ENCODE results near the gene DUSP10. TPM values are rescaled to one million over a fixed set of nuclear protein-coding genes. Genes with fewer than 3 reads are reported as not detected.
A peak's percentile ranks its signal among the peaks of the same experiment; 100 is the strongest.

The DUSP10 gene
- total RNA-seq, 1 experiment from 2014 or later, result 43.7 TPM

DNA sequence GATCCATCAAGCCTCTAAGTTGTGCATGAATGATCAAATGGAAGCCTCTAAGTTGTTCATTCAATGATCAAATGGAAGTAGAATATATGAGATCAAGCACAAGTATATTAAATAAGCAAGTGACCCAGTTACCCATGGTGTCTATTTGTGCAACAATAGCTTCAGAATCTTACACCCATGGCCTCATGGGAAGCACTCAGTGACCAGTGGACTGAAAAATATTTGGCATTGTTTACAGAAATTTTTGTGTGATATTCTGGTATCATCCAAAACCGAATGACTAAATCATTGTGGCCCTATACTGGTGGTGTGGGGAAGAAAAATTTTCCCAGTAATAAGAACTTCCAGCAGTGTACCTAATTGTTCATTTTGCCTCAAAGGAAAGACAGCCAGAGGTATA is 46.6 kb downstream of the DUSP10 start:
- no peak for DNase-seq (ENCODE audit: low spot score)

DNA sequence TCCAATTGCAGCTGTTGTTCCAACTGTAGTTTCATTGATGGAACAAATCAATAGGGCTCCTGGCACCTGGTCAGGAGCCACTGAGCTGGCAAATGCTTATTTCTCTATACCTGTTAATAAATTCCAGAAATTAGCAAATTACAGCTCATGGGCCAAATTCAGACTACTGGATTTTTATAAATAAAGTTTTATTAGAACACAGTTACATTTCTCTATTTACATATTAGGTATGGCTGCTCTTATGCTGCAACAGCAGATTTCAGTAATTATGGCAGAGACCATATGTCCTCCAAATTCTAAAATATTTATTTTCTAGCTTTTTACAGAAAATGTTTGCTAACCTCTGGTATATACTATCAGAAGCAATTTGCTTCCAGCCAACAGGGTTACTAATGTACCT is 47.8 kb downstream of the DUSP10 start:
- no peak for DNase-seq (ENCODE audit: low spot score)

DNA sequence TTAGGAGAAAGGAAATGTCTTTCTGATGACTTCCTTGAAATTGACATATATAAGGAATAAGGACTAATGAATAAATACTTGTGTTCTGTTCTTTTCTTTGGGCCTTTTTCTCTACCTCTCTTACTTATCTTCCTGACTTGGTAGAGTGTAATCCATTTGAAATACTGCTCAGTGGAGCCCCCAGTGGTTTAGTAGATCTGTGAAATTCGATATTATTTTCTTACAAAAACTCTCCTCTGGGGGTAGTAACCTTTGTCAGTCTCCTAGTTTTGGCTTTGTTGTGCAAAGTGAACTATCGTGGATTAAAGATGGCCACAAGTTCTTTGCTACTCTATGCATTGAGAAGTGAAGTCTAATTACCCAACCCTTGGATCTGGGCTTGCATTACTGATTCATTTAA is 48.8 kb downstream of the DUSP10 start:
- no peak for DNase-seq (ENCODE audit: low spot score)

DNA sequence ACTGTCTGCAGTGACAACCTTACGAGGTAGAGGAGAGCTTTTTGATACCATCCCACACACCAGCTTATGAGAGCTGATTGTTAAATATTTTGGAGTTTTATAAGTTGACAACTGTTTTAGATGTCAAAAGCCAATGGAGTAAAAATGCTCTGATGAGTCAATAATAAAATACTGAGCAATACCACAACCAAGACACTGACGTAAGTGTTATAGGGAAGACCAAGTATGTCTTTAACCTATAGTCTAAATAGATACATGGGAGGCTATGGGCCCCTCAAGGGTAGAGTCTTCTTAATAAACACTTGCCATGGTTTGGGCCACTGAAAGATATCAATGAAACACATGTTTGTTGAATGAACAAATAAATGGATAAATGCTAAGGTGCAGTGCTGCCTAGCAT is 49.2 kb downstream of the DUSP10 start:
- no peak for DNase-seq (ENCODE audit: low spot score)

DNA sequence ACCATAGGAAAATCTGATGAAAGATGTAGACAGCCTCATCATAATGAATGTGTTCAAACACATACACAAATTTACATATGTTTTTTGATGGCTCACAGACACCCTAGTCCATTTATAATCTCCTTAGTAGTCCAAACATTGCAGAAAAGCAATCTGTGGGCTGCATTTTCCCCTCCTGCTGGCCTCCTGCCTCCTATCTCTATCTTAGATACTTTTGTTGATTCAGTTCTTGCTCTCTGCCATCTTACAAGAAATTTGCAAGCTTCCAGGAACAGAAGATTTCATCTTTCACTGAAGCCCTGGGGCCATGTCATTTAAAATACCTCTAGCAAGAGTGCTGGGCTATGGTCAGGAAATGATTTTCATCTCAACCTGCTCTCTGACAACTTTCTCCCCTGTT is 50.6 kb downstream of the DUSP10 start:
- DNase-seq (ENCODE audit: low spot score), result no peak

DNA sequence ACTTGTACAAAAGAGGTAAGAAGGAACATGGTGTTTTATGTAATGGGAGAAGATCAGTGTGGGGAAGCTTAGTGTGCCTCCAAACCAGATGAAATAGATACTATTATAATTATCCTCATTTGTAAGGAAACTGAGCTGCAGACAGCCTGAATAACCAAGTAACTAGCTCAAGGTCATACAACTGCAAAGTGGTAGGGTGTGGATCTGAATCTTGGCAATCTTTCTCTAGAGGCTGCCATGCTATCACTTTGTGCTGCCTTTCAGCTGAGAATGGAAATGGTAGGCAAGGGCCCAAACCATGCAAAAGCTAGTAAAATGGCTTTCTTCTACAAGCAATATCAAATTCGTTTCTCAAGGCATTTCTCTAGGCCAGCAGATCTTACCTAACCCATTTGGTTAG is 51.0 kb downstream of the DUSP10 start:
- DNase-seq (ENCODE audit: low spot score), result no peak

DNA sequence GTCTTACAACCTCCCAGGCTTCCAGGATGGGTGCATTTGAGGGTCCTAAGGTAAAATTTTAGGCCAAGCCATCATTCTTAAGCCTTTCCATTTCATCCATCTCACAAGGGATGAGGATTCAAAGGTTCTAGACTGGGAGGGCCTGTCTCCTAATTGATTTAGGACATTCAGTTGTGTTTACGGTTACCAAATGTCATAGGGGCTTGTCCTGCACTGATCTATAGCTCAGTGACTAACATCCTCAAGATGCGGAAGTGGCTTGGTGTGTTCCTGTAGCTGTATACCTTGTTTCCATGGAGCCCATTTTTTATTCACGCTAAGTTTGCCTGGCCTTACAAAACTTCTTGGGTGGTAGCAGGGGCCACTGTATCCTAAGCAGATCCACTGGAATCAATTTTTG is 52.8 kb downstream of the DUSP10 start:
- DNase-seq (ENCODE audit: low spot score), result peak; percentile 91

DNA sequence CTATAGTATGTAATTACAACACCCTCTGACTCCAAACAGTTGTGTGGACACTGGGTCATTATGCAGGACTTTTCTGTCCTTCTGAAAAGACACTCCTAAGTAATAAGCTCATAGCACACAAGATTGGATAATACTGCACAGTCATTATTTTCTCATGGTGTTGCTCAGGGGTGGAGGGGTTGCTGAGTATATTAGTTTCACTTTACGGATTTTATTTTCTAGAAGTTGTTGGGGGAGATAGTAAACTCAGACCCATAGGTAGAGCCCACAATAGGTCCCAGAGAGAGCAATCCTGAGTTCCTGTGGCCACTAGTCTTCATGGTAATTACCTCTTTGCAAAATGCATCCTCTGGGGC is 53.4 kb downstream of the DUSP10 start:
- no peak for DNase-seq (ENCODE audit: low spot score)

DNA sequence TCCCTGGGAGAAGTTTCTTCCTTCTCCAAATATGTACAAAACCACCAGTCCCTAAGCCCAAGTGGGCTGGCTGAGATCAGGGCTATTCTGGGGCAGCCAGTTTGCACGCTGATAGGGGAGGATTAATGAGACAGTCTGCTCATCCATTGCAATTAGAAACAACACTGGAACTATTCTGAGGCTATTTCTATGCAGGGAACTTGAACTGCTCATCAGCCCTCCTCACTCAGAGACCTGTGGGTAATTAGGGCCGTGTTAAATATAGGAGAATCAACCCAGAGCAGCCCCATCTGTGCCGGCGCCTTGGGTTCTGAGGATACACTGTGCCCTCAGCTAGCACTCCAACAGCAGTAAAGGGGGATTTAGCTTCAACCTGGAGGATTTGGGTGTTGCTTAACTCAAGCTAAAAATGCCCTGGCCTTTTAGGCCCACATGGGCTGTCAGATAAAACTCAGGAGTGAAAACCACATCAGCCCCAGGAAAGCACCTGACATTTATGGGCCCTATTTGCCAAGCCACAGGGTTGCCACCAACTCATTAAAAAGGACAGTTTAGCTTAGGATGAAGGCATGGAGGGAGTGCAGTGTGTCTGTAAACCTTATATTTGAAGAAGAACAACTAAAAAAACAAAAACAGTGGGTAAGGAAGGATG is 53.9 kb downstream of the DUSP10 start:
- DNase-seq (ENCODE audit: low spot score), result no peak

DNA sequence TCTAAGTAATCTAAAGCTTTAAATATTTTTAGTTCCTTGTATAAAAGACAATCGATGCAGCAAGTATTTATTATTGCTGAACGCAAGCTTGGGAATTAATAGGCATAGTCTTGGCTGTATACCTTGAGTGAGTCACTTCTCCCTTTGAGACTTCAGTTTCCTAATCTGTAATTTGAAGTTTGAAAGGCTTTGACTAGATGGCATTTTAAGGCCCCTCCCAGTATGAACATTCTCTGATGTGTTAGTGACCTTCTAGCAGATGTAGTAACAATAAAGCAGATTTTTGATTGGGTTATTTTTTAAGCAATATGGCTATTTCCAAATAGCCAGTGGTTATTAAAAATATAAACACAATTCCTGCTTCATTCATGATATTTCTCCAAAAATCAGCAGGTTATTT is 58.2 kb downstream of the DUSP10 start:
- no peak for DNase-seq (ENCODE audit: low spot score)

DNA sequence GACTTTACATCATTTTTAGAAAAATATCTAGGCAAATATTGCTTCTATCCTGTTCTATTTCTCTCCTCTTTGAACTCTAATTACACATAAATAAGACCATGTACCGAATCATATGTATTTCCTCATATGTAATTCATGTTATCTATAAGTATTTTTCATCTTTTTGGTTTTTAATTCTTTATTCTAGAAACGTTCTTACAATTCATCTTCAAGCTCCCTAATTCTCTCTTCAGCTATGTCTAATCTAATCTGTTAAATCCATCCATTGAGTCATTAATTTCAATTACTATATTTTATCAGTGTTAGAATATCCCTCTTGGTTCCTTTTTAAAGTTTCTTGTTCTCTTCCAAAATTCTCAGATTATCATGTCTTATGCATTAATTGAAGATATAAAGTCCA is 61.8 kb downstream of the DUSP10 start:
- DNase-seq (ENCODE audit: low spot score), result no peak

DNA sequence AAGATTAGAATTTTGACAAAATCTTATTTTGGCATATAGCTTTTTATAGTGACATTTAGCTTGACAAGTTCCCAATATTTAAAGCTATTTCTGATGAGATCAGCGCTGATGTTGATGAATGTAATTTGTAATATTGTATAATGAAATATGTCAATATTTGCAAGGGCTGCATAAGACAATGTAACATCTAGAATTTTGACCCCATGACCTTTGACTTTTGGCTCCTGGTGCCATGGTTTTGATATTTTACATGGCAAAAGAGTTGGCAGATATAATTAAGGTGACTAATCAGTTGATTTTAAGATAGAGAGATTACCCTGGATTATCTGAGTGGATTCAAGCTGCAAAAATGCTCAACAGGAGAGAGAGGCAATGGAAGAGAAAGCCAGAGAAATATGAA is 63.9 kb downstream of the DUSP10 start:
- no peak for DNase-seq (ENCODE audit: low spot score)

DNA sequence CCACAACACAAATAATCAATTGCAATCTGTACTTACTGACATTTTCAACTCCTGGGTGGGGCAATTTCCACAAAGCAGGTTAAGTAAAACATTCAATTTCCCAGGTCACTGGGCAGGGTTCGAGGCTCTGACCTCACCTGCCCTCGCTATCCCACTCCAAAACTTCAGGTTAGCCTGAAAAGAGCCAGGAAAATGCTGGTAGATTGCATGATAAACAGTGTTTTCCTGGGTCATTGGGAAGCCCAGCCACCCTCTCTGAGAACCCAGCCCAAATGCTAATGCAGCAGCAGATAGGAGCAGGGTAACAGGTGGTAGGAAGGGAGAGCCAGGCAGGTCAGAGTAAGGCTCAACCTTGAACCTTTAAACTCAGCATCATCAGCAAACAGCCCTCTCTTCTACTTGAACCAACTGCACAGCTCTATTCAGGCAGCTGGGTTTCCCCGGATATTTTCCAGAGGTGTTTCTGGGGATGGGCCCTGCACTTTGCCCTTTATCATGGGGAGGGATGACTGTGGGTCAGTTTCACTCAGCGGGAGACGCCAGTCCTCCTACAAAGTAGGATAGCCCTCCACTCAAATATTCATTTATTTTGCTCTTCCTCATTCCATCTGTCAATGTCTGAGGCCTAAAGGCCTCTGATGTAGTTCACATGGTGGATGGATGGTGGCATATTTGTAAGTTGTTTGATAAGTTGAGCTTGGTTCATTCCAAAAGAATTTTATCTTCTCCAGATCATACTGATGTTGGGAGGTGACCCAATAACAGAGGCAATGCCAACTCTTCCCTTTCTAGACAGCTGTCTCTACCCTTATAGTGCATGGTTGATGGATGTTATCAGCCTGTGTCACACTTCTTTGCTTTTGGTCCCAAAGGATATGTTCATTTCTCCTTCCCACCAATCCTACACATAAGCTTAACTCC is 65.7 kb downstream of the DUSP10 start:
- no peak for DNase-seq (ENCODE audit: low spot score)

DNA sequence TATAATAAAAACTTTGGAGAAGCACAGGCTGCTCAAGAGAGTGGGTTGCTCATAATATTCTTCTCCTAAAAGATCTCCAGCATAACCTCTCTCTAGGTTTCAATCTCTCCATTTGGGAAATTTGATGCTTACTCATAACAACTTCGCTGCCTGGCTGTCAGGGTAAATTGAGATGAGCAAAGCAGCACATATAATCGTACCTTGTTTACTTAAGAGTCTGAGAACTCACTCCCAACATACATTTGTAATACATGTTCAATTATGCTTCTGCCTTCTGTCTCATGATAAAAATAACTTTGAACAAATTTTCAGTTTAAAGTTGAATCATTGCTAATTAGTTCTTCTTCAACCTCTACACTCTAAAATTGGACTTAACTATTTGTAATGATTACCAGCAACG is 68.9 kb downstream of the DUSP10 start:
- DNase-seq (ENCODE audit: low spot score), result no peak

DNA sequence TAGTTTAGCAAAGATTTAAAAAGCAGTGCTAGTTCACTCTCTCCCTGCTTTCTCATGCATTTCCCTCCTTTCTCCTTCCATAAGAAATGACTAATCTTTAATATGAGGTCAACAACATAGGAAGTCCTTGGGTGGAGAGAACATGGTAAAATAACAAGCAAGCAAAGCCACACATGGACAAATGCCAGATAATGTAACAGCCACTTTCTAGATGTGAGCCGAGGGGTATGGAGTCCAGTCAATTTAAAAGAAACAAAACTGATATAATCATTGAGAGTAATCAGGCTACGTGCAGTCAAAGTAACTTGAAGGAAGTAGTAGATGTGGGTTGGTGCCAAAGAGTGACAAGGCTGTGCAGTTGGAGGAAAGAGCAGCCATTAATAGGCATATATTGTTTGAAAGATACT is 69.6 kb downstream of the DUSP10 start:
- DNase-seq (ENCODE audit: low spot score), result peak; percentile 61

DNA sequence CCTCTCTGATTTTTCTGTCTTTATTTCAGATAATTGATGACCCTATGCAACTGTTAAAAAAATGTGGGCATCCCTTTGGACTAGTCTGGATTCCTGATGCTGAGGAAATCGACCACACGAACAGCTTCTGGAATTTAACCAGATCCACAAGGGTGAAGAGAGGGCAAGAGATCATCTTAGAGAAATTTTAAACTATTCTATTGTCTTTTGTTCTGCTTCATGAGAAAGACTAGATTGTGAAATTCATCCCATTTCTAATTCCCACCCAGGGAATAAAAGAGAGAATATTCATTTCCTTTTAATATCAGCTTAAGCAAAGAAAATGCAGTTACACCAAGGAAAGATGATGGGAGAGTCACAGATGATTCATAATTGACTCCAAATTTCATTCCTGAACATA is 71.8 kb downstream of the DUSP10 start:
- DNase-seq (ENCODE audit: low spot score), result no peak

DNA sequence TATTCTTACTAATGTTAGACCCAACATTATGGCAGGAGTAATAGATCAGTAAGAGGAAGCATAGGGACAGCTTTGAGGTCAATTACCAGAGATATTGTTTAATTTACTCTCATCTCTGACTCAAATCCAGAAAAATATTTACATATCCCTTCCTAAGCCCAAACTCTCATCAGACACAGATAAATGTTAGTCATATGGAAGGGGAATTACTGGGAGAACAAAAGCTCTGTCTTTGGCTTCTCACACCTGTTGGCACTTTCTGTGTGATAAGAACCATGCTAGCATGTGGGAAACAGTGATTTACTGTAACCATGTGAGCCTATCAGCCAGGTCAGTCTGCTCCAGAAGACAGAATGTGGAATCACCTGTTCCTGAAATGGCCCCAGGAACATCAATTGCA is 72.4 kb downstream of the DUSP10 start:
- DNase-seq (ENCODE audit: low spot score), result peak; percentile 41

DNA sequence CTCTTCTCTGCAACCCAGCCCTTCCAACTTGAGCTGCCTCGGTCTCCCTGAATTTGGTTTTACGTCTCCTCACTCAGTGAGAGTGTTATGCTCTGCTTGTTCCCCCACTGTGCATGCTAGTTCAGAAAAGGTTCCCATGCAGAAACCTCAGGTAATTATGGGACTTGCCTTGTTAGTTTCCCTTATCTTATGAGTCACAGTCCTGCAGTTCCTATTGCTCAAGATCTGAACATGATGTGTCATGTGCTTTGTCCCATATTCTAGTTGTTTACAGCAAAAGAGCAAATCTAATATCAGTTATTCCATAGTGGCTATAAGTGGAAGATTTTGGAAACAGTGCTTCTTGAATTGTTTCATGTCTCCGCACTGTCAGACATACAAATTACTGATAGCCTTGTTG is 74.4 kb downstream of the DUSP10 start:
- DNase-seq (ENCODE audit: low spot score), result peak; percentile 81

DNA sequence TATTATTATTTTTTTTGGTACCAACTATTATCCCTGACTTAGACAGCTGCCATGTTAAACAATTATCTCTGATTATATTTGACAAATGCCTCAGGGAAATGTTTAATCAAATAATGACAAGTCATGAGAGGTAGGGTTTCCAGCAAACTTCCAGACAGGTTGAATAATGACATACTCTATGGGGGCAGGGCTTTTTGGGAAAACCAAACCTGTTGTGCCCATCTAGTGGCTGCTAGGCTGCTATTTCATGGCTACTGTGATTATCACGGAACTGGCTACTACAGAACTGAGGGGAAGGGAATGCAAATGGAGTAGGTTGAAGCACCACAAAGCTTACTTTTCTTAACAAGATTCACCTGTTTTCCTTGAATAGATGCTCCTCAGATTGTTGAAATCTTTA is 77.6 kb downstream of the DUSP10 start:
- no peak for DNase-seq (ENCODE audit: low spot score)

DNA sequence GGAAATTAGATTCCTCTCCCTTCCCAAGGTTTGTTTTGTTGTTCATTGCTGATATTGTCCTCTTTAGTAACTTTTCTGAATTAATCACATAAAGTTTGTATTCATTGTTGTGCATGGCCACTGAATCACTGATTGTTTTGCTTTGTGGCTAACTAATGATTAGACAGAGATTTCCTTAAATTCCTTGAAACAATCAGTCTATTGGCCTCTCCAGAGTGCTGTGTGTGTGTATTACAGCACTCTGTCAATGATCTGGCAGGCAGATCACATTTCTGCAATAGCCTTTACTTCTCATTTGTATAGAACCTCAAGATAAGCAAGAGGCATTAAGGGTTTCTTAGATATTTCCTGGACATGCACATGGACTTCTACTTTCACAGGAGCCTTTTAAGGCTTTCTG is 78.6 kb downstream of the DUSP10 start:
- no peak for DNase-seq (ENCODE audit: low spot score)

DNA sequence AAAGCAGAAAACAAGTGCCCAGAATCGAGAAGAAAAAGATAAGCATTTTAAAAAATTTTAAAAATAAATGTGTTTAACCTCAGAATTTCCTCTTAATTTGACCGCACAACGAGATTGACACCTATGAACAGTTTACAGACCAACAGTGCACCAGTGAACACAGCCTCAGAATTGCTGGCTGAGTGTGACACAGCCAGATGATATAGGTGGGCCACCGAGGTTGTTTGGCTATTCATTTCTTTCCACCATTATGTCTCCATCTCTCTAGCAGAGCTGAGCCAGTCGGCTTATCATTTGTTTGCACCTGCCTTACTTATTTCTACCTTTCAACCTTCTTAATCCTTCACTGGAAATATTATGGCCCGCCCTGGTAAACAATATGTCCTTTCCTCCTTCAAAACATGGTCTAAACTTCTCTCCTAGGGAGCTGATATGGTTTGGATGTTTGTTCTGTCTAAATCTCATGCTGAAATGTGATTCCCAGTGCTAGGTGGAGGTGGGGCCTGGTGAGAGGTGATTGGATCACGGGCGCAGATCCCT is 86.1 kb downstream of the DUSP10 start:
- DNase-seq (ENCODE audit: low spot score), result no peak

All from A172 (cell line).